HuH-7.5 (cell line): ENCODE data around the gene MROH2B.

Experiments
- DNase-seq: peaks from one replicate; pipeline ENCODE4 v3.0.0; 2011; ENCODE audit warnings: low spot score

The MROH2B gene

DNA sequence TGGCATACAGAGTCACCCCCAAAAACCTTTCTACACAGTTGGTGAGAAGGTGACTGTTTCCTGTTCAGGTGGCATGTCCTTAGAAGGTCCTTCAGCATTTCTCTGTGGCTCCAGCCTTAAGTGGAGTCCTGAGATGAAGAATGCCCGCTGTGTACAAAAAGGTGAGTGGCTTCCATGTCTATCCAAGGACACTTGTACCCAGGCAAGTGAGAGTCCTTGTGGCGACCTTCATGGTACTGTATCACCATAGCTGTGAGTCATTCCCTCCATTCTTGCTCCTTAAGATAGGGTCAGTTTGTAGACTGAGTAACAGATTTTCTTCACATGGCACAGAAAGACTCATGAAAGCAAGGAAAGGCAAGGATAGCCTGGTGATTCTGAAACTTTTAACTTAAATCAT, 98.7 kb downstream of the MROH2B start:
- DNase-seq = no peak

DNA sequence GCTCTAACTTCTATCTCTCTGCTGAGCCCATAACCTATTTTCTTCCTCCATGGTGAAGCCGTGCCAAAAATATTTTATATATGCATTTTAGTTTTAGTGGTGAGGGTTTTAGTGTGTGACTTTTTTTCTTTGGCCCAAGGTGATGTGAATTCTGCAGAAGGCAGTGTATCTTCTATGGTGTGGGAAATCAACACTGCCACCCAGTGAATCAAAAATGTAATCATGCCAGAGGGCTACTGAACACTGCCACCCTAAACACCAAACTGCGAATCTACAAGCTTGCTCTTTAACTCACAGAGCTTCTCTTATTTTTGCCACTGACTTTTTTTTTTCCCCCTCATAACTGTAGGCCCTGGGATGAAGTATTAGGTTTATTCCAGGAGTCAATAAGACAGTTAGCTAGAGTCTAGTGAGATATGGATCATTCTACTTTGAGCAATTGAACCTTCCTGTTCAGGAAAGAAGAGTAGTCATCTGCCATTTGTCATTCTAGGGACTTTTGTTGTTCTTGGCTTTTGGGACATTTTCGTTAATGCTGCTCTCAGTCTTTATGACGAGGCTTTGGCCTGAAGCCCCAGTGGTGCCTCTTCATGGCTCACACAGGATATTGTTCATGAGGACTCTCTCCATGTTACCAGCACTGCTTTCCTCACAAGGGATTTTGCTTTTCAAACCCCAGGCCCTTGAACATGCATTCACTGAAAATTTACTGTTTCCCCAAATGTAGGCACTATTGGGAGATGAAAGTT, 108.8 kb downstream of the MROH2B start:
- no peak for DNase-seq

DNA sequence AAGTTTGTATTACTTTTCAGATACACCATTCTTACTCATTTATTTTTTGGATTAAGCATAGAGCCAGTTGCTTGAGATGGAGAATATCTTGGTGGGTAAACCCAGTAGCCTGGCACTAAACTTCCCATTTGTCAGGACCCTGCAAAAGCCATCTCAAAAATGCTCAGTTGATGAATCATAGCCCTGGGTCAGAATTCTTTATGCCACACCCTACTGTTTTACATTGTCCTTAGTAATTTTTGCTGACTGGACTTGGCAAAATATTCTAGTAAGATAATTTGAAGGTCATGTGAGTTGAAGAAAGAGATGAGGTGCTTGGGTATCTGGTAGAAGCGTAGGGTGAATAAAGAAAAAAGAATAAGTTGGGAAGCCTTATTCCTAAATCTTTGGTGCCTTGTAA, 111.1 kb downstream of the MROH2B start:
- no peak for DNase-seq

DNA sequence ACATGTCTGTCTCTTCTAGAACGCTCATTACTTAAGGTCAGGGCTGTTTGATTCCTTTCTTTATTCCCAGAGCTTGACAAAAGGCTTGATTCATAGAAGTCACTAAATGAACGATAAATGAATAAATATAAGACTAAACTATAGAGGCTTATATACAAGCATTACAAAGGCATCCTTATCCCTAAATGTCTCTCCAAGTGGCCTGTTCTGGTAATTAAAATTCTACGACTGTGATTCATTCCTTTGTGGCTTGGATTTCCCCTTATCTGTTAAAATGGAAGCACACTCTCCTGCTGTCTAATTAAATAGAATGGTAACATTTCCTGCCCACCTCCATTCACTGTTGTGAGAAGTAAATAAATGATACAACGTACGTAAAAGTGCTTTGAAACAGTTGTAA, 112.3 kb downstream of the MROH2B start:
- no peak for DNase-seq

- DNase-seq = no peak
These were observed 114.1 kb downstream of the MROH2B start for GRCh38 chr5:40957048-40957447.

- no peak for DNase-seq
These were observed 115.8 kb downstream of the MROH2B start for GRCh38 chr5:40955313-40955712.
